Stimulated activated CD4-positive, alpha-beta T cell treated with anti-CD3 and anti-CD28 coated beads, TNF-alpha, amount 100 ng/mL, for 48 hours (primary cell): ENCODE results near the gene BCAS3.
"Not testable (repeated sequence)": the region's sequence is repeated elsewhere in the genome, so short reads cannot be mapped to it uniquely, and the experiment has no call there.

Experiments
- DNase-seq, 3 donors: peaks; one replicate each; pipeline ENCODE4 v3.0.0-alpha.2; 2020; ENCODE audit warnings: low read depth in 3 of 3

Gene BCAS3

DNA sequence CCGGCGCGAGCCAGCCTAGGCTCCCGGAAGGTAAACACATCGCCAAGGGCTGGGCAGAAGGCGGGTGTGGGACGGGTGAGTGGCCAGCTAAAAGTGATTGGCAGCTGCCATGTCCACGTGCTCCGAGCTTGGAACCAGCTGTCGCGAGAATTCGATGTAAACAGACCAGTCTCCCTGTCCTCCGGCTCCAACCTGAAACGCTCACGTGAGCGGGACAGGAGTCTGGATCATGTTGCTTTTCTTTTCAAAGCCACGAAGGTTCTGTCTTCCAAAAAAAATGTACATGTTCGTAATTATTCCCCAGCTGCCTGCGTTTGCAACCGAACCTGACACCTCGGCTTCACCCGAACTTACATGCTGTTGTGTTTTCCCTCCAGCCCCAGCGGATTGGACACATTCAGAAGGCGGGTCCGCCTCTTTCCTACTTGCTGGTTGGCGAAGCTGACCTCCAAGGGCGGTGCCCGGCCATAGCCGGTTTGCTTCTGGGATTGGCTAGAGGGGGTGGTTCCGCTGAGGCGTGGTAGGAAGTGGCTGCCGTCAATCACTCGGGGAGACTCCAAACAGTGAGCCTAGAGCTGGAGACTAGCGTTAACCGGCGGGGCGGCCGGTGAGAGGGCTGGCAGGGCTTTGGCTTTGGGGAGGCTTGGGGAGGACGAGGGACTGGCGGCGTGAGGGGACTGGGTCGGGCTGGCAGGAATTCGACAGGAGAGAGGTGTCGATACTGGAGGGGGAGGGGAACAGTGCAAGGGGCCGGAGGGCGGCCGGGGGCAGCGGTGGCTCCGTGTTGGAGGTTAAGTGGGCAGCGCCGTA is at the start of gene BCAS3:
TSS of gene BCAS3 (plus strand) at position 544 of the 810 bp plus-strand sequence.
- DNase-seq = peak; percentile 92 to 97 (median 93)

DNA sequence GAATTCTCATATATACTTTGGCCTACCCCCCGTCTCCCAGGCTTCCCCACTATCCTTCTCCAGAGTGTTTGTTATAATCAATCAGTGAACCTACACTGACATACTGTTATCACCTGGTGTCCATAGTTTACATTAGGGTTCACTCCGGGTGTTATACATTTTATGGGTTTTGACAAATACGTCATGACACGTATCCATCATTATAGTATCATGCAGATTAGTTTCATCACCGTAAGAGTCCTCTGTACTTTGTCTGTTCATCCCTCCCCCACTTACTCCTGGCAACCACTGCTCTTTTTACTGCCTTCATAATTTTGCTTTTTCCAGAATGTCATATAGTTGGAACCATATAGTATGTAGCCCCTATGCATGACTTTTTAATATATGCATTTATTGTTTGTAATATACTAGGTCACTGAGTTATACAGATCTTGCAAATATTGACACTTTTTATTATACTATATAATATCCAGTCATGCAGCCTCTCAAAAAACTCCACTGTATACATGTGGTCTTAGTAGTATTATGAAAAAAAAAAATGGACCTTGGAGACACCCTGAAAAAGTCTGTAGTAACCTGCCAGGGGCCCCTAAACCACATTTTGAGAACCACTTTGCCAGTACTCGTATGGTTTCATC is 49.3 kb upstream of the BCAS3 start:
- no peak for DNase-seq

DNA sequence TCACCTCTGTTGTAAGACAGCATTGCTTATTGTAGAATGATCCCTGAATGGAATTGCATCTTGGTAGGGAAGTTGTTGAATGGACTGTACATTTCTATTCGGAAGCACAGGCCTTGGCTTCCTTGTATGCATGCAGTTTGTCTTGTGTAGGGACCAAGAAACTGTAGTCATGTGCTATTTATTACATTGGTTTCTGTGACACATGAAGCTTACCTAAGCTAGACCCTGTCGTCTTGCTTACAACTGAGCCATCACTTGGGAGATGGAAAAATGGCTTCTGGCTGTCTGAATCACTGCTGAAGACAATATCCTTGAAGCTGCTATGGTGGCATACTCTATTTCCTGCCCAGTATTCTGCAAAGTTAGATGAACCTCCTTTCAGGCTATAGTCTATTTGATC is 48.5 kb upstream of the BCAS3 start:
- no peak for DNase-seq

DNA sequence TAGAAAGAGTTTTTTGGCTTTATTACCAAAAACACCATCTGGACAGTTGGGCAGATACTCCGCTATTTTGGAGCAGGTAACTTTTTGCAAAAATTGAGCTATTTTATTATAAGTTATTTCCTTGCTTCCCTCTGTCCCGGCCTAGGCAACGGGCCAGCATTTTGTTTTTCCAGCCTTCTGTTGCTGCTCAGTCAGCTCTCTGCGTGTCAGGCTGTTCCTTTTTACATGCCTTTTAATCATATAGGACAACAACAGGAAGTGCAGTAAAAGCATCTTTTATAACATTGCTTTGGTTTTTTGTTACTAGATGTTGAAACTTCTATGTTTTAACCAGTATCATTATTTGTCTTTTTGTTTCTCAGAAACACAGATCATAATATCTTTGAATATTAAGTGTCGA is 47.3 kb upstream of the BCAS3 start:
- no peak for DNase-seq

DNA sequence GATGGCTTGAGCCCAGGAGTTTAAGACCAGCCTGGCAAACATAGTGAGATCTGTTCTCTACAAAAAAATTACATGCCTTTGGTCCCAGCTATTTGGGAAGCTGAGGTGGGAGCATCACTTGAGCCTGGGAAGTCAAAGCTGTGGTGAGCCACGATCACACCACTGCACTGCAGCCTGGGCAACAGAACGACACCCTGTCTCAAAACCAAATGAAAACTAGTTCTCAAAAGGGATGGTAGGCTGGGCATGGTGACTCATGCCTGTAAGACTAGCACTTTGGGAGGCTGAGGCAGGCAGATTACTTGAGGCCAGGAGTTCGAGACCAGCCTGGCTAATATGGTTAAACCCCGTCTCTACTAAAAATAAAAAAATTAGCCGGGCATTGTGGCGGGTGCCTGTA is 46.5 kb upstream of the BCAS3 start:
- DNase-seq = no peak

DNA sequence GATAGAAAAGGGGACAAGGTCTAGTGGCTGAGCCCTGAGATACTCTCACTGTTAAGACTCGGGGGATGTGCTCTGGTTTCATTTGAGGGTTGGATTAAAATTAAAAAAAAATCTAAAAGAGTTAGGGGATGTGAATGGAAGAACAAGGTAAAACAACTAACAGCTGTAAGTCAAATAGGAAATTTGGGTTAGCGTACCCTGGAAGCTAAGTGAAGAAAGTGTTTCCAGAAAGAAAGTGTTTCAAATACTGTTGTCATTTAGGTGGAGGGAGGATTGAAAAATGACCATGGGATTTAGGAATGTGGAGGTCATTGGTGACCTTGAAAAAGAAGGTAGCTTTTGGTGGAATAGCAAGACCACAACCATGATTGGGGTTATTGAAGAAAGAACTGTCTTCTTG is 40.0 kb upstream of the BCAS3 start:
- no peak for DNase-seq

DNA sequence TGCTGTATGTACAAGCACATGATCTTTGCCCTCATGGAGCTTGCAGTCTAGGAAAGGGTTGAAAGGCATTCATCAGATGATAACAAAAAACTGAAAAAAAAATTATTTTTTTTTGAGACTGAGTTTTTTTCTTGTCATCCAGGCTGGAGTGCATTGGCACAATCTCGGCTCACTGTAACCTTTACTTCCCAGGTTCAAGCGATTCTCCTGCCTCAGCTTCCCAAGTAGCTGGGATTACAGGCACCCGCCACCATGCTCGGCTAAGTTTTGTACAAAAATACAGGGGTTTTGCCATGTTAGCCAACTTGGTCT is 38.7 kb upstream of the BCAS3 start:
- DNase-seq = no peak

DNA sequence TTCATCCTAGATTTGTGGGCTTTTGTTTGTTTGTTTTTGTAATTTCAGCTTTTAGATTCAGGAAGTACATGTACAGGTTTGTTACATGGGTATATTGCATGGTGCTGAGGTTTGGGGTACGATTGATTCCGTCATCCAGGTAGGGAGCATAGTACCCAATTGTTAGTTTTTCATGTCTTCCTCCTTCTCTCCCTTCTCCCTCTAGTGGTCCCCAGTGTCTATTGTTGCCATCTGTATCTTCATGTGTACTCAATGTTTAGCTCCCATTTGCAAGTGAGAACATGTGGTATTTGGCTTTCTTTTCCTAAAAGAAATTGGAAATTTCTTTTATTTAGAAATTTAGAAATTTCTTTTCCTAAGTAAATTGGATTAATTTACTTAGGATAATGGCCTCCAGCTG is 37.1 kb upstream of the BCAS3 start:
- DNase-seq = no peak

DNA sequence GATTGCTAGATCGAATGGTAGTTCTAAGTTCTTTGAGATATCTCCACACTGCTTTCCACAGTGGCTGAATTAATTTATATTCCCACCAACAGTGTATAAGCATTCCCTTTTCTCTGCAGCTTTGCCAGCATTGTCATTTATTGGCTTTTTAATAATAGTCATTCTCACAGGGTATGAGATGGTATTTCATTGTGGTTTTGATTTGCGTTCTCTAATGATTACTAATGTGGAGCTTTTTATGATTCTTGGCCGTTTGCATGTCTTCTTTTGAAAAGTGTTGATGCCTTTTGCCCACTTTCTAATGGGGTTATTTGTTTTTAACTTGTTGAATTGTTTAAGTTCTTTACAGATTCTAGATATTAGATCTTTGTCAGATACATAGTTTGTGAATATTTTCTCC is 36.5 kb upstream of the BCAS3 start:
- DNase-seq = no peak

DNA sequence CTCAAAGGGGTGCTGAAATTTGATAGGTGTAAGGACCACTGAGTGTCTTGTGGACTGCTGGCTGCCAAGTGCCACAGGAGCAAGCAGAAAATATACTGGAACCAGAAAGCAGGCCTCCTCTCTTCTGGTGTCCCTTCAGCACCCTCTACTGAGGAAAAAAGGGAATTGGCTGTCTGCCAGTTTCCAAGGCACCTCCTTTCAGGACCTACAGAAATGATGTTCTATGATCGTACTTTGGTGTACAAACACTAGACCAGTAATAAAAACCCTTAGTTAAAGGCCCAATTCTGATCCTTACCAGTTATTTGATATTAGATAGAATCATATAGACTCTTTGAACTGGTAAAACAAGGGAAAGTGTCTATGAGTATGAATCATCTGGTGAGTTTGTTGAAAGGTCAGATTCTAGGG is 35.8 kb upstream of the BCAS3 start:
- DNase-seq = peak; percentile 24 to 31 (median 25)

DNA sequence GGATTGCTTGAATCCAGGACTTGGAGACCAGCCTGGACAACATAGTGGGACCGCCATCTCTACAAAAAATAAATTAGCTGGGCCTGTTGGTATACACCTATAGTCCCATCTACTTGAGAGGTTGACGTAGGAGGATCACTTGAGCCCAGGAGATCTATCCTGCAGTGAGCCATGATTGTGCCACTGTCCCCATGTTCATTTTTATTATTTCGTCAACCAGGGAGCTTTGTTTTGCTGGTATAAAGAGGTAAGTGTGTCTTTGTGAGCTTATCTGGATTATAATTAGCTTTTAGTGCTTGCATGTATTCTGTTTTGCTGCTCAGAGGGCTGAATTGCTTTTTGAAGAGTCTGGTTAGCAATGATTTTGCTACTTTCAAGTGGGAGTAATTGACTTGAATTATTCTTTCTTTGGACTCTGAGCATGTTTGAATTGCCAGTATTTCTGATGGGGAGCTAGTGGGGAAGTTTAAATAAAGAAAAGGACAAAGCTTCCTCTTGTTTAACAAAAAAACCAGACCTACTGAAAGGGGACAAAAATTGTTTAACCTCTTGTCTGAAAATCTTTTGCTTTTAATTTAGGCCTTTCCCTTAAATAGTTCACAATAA is 31.6 kb upstream of the BCAS3 start:
- DNase-seq = no peak

DNA sequence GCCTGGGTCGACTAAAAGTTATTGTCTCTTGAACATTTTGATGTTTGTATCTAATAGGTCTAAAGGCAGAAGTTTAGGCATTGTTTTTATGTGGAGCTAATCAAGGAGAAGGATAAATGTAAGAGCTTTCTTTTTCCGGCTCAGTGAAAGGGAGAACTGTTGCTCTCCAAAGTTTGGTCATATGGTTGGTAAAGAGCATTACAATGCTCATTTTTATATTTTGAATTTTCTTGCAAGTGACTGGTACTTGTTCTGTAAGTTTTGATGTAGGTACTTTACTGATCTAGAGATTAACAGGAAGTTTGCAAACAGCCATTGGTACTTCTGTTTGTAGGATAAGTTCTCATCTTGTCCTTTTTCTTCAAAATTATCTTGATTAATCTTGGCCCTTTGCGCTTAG is 30.9 kb upstream of the BCAS3 start:
- no peak for DNase-seq

DNA sequence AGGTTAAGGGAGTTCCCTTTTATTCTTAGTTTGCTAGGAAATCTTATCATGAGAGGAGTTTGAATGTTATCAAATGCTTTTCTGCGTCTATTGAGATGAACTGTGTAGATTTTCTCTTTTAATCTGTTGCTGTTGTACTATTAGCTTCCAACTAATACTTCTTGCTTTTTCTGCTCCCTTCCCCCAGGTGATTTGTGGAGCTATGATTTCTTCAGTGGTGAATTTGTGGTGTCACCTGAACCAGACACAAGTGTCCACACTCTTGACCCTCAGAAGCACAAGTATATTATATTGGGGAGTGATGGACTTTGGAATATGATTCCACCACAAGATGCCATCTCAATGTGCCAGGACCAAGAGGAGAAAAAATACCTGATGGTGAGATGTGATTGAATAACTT is 29.9 kb upstream of the BCAS3 start:
- no peak for DNase-seq

DNA sequence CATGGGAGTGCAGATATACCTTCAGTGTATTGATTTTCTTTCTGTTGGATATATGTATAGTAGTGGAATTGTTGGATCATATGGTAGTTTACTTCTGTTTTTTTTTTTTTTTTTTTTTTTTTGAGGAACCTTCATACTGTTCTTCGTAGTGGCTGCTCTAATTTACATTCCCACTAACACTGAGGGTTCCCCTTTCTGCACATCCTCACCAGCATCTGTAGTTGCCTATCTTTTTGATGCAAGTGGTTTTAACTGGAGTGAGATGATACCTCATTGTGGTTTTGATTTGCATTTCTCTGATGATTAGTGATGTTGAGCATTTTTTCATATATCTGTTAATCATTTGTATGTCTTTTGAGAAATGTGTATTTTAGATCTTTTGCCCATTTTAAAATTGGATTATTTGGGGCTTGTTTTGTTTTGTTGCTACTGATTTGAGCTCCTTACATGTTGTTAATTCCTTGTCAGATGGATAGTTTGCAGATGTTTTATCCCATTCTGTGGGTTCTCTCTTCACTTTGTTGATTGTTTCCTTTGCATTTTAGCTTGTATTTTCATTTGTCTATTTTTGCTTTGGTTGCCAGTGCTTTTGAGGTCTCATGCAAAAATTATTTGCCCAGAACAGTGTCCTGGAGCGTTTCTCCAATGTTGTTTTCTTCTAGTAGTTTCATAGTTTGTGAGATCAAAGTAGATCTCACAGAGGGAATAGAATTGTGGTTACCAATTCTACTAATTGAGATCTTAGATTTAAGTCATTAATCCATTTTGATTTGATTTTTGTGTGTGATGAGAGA is 25.0 kb upstream of the BCAS3 start:
- DNase-seq = no peak

DNA sequence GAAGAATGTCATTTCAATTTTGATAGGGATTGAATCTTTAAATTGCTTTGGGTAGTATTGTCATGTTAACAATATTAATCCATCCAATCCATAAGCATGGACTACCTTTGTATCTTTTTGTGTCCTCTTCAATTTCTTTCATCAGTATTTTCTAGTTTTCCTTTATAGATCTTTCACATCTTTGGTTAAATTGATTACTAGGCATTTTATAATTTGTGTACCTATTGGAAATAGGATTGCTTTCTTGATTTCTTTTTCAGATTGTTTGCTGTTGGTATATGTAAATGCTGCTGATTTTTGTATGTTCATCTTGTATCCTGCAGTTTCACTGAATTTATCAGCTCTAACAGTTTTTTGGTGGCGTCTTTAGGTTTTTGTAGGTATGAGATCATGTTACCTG is 24.1 kb upstream of the BCAS3 start:
- DNase-seq = no peak

DNA sequence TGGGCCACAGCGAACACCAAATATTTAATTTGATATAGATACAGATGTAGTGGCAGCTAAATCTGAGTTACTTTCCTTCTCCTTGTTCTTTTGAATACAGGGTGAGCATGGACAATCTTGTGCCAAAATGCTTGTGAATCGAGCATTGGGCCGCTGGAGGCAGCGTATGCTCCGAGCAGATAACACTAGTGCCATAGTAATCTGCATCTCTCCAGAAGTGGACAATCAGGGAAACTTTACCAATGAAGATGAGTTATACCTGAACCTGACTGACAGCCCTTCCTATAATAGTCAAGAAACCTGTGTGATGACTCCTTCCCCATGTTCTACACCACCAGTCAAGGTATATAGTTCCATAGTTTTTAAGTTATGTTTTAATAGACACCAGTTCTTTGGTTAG is 21.2 kb upstream of the BCAS3 start:
- no peak for DNase-seq

DNA sequence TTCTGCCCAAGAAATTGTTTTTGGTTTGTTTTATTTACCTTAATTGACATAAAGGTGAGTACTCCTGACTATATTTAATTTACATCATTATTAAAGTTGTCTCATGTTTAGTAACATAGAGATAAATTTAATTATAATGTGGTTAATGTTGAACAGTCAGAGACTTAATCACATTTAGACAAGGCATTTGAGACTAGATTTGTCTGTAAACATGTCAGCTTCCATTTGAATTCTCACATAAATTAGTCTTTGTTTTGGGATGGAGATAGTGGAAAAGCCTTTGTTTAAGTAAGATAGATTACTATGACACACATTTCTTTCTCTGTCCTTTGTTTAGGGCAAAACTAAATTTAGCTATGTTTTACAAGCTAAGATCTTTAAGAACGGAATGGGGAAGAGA is 18.5 kb upstream of the BCAS3 start:
- DNase-seq = no peak

DNA sequence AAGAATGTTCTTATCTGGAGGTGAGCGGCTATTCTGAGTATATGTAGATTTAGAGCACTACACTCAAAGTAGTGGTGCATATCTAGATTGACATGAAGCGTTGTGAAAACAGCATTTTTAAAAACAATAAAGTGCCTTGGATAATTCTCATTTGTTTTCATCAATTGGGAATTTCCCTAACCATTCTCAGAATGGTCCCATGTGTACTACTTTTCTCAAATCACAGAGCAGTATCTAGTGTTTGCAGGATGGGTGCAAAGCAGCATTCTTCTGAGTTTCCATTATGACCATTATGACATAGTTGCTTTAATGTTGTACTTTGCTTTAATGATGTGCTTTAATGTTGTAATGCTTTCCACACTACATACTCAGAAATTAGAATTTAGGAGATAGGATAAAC is 16.2 kb upstream of the BCAS3 start:
- no peak for DNase-seq

DNA sequence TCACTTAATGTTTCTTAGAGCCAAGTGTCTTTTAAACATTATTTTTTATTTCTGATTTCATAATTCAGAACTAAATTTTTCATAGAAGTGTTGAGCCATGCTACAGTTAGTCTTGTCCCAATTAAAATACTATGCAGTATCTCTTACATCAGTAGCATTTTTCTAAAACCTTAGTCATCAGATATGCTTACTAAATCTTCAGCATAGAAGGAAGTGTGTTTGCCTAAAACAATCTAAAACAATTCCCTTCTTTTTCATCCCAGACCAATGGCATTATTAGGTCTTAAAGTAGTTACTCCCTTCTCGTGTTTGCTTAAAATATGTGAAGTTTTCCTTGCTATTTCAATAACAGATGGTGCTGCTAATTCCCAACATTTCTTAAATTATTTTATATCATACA is 13.6 kb upstream of the BCAS3 start:
- no peak for DNase-seq

DNA sequence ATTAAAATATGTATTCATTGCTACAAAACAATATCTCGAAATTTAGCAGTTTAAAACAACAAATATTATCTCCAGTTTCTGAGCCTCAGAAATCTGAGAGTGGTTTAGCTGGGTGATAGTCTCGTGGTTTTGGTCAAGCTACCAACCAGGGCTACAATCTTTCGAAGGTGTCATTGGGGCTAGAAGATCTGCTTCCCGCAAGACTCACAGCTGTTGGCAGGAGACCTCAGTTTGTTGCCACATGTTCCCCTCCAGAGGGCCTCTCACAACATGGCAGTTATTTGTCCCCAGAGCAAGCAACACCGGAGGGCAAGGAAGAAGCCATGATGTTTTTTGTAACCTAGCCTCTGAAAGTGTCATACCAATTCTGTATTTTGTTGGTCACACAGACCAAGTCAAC is 12.0 kb upstream of the BCAS3 start:
- no peak for DNase-seq

DNA sequence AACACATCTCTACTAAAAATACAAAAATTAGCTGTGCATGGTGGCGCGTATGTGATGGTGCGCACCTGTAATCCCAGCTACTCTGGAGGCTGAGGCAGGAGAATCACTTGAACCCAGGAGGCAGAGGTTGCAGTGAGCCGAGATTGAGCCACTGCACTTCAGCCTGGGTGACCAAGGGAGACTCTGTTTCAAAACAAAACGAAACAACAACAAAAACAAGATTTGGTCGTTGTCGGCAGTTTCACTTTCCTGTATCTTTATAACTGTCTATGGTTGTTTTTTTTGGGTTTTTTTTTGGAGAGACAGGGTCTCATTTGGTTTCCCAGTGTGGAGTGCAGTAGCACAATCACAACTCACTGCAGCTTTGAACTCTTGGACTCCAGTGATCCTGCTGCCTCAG is 8.9 kb upstream of the BCAS3 start:
- DNase-seq = not testable (repeated sequence)

DNA sequence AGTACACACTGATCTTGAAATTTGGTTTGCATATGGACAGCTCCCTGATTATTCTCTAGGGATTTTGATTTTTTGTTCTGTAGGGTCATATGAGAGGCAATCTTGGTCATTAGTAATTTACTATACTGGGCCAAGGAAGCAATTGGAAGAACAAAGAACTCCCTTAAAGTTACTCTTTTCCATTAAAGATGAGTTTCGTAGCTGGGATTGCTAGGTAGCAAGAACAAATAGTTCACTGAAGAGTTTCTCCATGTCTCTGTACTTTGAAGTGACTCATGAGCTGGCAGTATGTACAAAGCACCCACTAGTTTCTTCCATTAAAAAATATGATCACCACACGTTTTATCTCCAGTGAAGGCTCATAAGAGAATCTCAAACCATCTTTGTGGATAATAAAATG is 6.2 kb upstream of the BCAS3 start:
- DNase-seq = no peak

DNA sequence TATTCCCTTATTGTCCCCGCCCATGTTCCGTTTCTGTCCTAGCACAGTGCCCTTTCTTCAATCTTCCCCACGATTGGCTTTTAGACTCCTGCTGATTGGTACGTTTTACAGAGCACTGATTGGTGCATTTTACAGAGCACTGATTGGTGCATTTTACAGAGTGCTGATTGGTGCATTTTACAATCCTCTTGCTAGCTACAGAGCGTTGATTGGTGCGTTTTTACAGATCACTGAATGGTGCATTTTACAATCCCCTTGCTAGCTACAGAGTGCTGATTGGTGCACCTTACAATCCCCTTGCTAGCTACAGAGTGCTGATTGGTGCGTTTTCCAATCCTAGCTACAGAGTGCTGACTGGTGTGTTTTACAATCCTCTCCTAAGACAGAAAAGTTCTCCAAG is 3.0 kb upstream of the BCAS3 start:
- DNase-seq = not testable (repeated sequence)
